CD4-positive, alpha-beta memory T cell (primary cell): ENCODE data around the gene ZNF493. TPM values are rescaled to one million over a fixed set of nuclear protein-coding genes. Genes with fewer than 3 reads are reported as not detected.

Experiments
- CTCF ChIA-PET: fragments of 350-600 bp; sonication (Branson Sonifier 250); formaldehyde crosslinking; loops from one replicate; lab custom pipeline; 2021; ENCODE audit warnings: inconsistent platforms; ENCODE audit not compliant: partially characterized antibody; lab: Charles Lee
- POLR2A ChIA-PET: fragments of 350-600 bp; sonication (Branson Sonifier 250); formaldehyde crosslinking; loops from one replicate; lab custom pipeline; 2021; ENCODE audit not compliant: partially characterized antibody; lab: Charles Lee
- DNase-seq, 5 donors: peaks; one replicate each; pipeline versions ENCODE4 v3.0.0 to v3.0.0-alpha.2; 2020 to 2022; ENCODE audit warnings: mixed read lengths in 1 of 5
- H3K27ac ChIP-seq: one replicate; pipeline ENCODE4 v1.7.0; 2013; ENCODE audit warnings: low read depth, low read length
- H3K27me3 ChIP-seq: 2 replicates; pipeline ENCODE4 v1.7.0; 2013; ENCODE audit warnings: mild to moderate bottlenecking, low read length, moderate library complexity; ENCODE audit not compliant: insufficient read depth
- H3K36me3 ChIP-seq: 2 replicates; pipeline ENCODE4 v1.7.0; 2013; ENCODE audit warnings: mild to moderate bottlenecking, low read length, moderate library complexity; ENCODE audit not compliant: insufficient read depth
- H3K4me1 ChIP-seq: 2 replicates; pipeline ENCODE4 v1.7.0; 2013; ENCODE audit warnings: mild to moderate bottlenecking, low read length, moderate library complexity; ENCODE audit not compliant: insufficient read depth
- H3K4me3 ChIP-seq, 2 donors: one replicate each; pipeline ENCODE4 v1.7.0; 2013; ENCODE audit warnings: low read length in 2 of 2, mild to moderate bottlenecking in 1 of 2
- H3K9me3 ChIP-seq, 2 donors: one replicate each; pipeline ENCODE4 v1.7.0; 2013; ENCODE audit warnings: low read length in 2 of 2, control low read depth in 1 of 2; ENCODE audit not compliant: control insufficient read depth in 1 of 2
- H3K27ac Mint-ChIP-seq, 7 donors: one replicate each; pipeline ENCODE4 v1.8.0; 2020 to 2021; ENCODE audit warnings: mixed read lengths in 7 of 7, mild to moderate bottlenecking in 6 of 7, inconsistent platforms in 3 of 7, moderate library complexity in 3 of 7
- H3K27me3 Mint-ChIP-seq, 2 donors: one replicate each; pipeline ENCODE4 v1.8.0; 2020 to 2021; ENCODE audit warnings: mixed read lengths in 2 of 2
- H3K36me3 Mint-ChIP-seq, 2 donors: one replicate each; pipeline ENCODE4 v1.8.0; 2020 to 2021; ENCODE audit warnings: mixed read lengths in 2 of 2, inconsistent platforms in 1 of 2, mild to moderate bottlenecking in 1 of 2
- H3K4me1 Mint-ChIP-seq, 4 donors: one replicate each; pipeline ENCODE4 v1.8.0; 2020 to 2021; ENCODE audit warnings: mixed read lengths in 4 of 4, mild to moderate bottlenecking in 1 of 4
- H3K4me3 Mint-ChIP-seq, 8 donors: one replicate each; pipeline ENCODE4 v1.8.0; 2020 to 2021; ENCODE audit warnings: mixed read lengths in 8 of 8, mild to moderate bottlenecking in 7 of 8, moderate library complexity in 6 of 8, inconsistent platforms in 3 of 8
- H3K9me3 Mint-ChIP-seq, 8 donors: one replicate each; pipeline ENCODE4 v1.8.0; 2020 to 2021; ENCODE audit warnings: mixed read lengths in 8 of 8, mild to moderate bottlenecking in 5 of 8, inconsistent platforms in 3 of 8, moderate library complexity in 1 of 8
- intact Hi-C: fragments of 100-400 bp; cut with micrococcal nuclease; formaldehyde crosslinking; loops from one replicate; pipeline ENCODE4 v1.15.1; 2023
- polyA plus RNA-seq, 2 donors: library from polyadenylated mRNA; unstranded; fragments of 300-500 nt; fragmentation: Illumina TruSeq; gene quantifications; one replicate each; pipeline ENCODE4 v1.2.3, GENCODE V29; 2021
- total RNA-seq, 2 experiments: library from RNA; stranded (reverse); gene quantifications; one replicate each; pipeline ENCODE4 v1.2.3, GENCODE V29; 2021

Gene ZNF493
- total RNA-seq (10 to 100 TPM; 57.4 to 61.7 TPM), polyA plus RNA-seq (10 to 100 TPM; 10.7 to 16.8 TPM)

DNA sequence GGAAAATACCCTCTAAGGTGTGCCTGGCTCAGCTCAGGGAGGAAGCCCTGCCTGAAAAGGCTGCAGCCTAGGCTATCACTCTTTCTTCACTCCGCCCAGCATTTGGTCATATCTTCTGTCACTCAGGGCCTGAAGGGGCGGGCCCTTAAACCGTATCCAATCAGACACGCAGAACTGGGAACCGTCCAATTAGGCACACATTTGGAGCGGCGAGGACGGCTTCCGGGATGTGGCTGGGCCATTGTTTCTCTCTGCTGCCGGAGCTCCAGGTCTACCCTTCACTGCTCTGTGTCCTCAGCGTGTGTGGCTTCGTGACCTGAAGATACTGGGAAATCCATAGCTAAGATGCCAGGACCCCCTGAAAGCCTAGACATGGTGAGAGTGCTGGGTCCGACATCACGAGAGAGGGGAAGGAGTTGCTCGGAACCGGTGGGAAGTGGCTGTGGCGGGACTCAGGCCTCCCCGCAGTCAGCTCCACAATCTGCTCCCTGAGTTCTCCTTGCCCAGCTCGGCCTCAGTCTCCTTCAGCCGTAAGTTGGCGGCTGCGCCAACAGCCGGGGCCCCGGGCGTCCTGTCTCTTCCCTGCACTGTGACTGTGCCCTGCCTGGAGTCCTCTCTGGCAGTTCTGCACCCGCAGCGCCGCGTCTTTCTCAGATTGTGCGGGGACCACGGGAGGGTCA lies at the start of gene ZNF493:
ZNF493 (plus strand) TSS at position 241 of the 680 bp plus-strand sequence; CDS start at position 346, 105 bp downstream.
- POLR2A ChIA-PET = interaction anchor here (0.6 to 2.7 kb wide), 23 partner anchors 17 to 1621 kb away, joined by 3 to 38 read pairs (median 3); partner anchors contain the start of genes ZNF100, ZNF429, ZNF43 and ZNF430
- H3K9me3 Mint-ChIP-seq = peaks cover 0 to 34% (median 13%) of the 10 kb centered on the region in 8 donors
- peak; percentile 92 to 95 (median 92) for DNase-seq
- Histone ChIP-seq H3K4me3 (peak within 1 kb of the TSS; percentile 10 to 76), H3K4me1 (peaks cover 19% of the 10 kb centered on the region), H3K36me3 (no peaks in the 10 kb centered on the region), H3K27ac (peak within 1 kb of the TSS; percentile 69), H3K9me3 (no peaks in the 10 kb centered on the region), H3K27me3 (no peaks in the 10 kb centered on the region)
- H3K4me1 Mint-ChIP-seq = peaks cover 18 to 44% (median 30%) of the 10 kb centered on the region in 4 donors
- peaks cover 25 to 26% of the 10 kb centered on the region in 2 donors for H3K36me3 Mint-ChIP-seq
- H3K27me3 Mint-ChIP-seq = no peaks in the 10 kb centered on the region
- intact Hi-C loops = loop anchor here (1.0 to 5.0 kb wide), 5 partner anchors 38 to 1220 kb away; partner anchors contain the start of genes ZNF429, ZNF430 and ZNF708
- H3K27ac Mint-ChIP-seq = peak within 1 kb of the TSS; percentile 82 to 96 (median 90)
- CTCF ChIA-PET = interaction anchor here (0.8 to 1.4 kb wide), 3 partner anchors 12 to 108 kb away, joined by 3 to 5 read pairs (median 4); partner anchors contain the start of gene ZNF429
- peak within 1 kb of the TSS; percentile 85 to 99 (median 97) for H3K4me3 Mint-ChIP-seq

DNA sequence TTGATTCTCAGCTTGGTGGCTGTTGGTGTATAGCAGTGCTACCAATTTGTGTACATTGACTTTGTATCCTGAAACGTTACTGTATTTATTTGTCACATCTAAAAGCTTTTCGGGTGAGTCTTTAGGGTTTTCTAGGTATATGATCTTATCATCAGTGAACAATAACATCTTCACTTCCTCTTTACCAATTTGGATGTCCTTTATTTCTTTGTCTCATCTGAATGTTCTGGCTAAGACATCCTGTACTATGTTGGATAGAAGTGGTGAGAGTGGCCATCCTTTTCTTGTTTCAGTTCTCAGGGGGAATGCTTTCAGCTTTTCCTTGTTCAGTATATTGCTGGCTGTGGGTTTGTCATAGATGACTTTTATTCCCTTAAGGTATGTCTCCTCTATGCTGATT lies 44.1 kb upstream of the ZNF493 start:
- Histone ChIP-seq H3K9me3 (no peaks in the 10 kb centered on the region), H3K36me3 (no peaks in the 10 kb centered on the region), H3K4me1 (peaks cover 5% of the 10 kb centered on the region), H3K27me3 (no peaks in the 10 kb centered on the region), H3K4me3 (no peak overlapping the region), H3K27ac (no peak overlapping the region)
- H3K4me1 Mint-ChIP-seq = peaks cover 4 to 11% (median 8%) of the 10 kb centered on the region in 4 donors
- H3K36me3 Mint-ChIP-seq = peaks cover 0 to 4% of the 10 kb centered on the region in 2 donors
- CTCF ChIA-PET = no interaction called here
- no peaks in the 10 kb centered on the region for H3K27me3 Mint-ChIP-seq
- peaks cover 3 to 23% (median 14%) of the 10 kb centered on the region in 8 donors for H3K9me3 Mint-ChIP-seq
- peak overlapping the region in 1 of 7 donors; percentile 45 for H3K27ac Mint-ChIP-seq
- no peak for DNase-seq
- intact Hi-C loops = no loop called here
- POLR2A ChIA-PET = no interaction called here
- peak overlapping the region in 1 of 8 donors; percentile 18 for H3K4me3 Mint-ChIP-seq

DNA sequence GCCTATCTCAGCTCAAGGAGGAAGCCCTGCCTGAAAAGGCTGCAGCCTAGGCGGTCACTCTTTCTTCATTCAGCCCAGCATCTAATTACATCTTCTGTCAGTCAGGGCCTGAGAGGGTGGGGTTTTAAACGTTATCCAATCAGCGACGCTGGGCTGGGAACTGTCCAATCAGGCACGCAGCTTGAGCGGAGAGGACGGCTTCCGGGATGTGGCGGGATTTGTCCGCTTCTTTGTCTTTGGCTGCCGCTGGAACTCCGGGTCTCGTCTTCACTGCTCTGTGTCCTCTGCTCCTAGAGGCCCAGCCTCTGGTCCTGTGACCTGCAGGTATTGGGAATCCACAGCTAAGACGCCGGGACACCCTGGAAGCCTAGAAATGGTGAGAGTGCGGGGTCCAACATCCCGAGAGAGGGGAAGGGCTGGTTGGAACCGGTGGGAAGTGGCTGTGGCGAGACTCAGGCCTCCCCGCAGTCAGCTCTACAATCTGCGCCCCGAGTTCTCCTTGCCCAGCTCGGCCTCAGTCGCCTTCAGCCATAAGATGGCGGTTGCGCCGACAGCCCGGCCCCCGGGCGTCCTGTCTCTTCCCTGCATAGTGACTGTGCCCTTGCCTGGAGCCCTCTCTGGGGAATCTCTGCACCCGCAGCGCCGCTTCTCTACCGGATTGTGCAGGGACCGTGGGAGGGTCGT lies 38.0 kb upstream of the ZNF493 start, which contains the start of gene ZNF738:
ZNF738 (plus strand) TSS at position 233 of the 684 bp plus-strand sequence; CDS start at position 374, 141 bp downstream.
- Histone ChIP-seq H3K36me3 (peaks cover 8% of the 10 kb centered on the region), H3K27me3 (no peaks in the 10 kb centered on the region), H3K9me3 (no peaks in the 10 kb centered on the region), H3K27ac (peak within 1 kb of the TSS; percentile 68), H3K4me3 (peak within 1 kb of the TSS; percentile 67 to 86), H3K4me1 (peaks cover 8% of the 10 kb centered on the region)
- DNase-seq = peak; percentile 80 to 87 (median 82)
- H3K36me3 Mint-ChIP-seq = peaks cover 11 to 21% of the 10 kb centered on the region in 2 donors
- ChIA-PET CTCF (interaction anchor here (2.2 kb wide), 1 partner anchor 30 kb away, joined by 4 read pairs; the partner anchor contains the start of gene ZNF708), POLR2A (interaction anchor here (0.8 to 3.3 kb wide), 5 partner anchors 28 to 794 kb away, joined by 3 to 44 read pairs (median 7); partner anchors contain the start of genes ZNF429, ZNF493, ZNF708 and ZNF737)
- H3K9me3 Mint-ChIP-seq = peaks cover 0 to 3% (median 0%) of the 10 kb centered on the region in 8 donors
- no peaks in the 10 kb centered on the region for H3K27me3 Mint-ChIP-seq
- H3K4me1 Mint-ChIP-seq = peaks cover 4 to 14% (median 11%) of the 10 kb centered on the region in 4 donors
- peak within 1 kb of the TSS; percentile 90 to 98 (median 96) for H3K27ac Mint-ChIP-seq
- intact Hi-C loops = loop anchor here (1.0 kb wide), 2 partner anchors 30 to 38 kb away; partner anchors contain the start of genes ZNF493 and ZNF708
- H3K4me3 Mint-ChIP-seq = peak within 1 kb of the TSS; percentile 98 to 100 (median 99)

DNA sequence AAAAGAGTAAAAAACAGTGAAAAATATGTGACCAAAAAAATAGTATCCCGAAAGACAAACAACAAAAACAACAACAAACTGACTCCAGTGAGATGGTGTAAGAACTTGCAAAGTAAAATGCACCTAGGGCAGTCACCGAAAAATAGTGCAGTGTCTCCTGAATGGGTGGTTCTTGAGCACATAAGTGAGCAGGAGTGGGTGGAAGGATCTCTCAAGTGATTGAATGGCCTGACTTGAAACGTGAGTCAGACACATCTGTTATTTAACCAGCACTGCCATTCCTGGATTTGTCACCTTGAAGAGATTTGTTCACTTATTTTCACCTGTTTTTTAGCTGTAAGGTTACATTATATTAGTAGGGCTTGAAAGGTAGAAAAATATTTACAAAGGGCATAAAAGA lies 34.6 kb upstream of the ZNF493 start:
- Mint-ChIP-seq H3K27me3 (no peaks in the 10 kb centered on the region), H3K36me3 (peaks cover 35 to 48% of the 10 kb centered on the region in 2 donors), H3K27ac (peak overlapping the region in 1 of 7 donors; percentile 37), H3K4me3 (no peak overlapping the region), H3K9me3 (peaks cover 0 to 11% (median 3%) of the 10 kb centered on the region in 8 donors), H3K4me1 (peaks cover 4 to 14% (median 13%) of the 10 kb centered on the region in 4 donors)
- ChIA-PET CTCF (no interaction called here), POLR2A (interaction anchor here (1.1 kb wide), 1 partner anchor 35 kb away, joined by 3 read pairs; the partner anchor contains the start of gene ZNF493)
- Histone ChIP-seq H3K36me3 (peaks cover 8% of the 10 kb centered on the region), H3K4me3 (no peak overlapping the region), H3K27ac (no peak overlapping the region), H3K9me3 (no peaks in the 10 kb centered on the region), H3K4me1 (peaks cover 8% of the 10 kb centered on the region), H3K27me3 (no peaks in the 10 kb centered on the region)
- DNase-seq = no peak
- intact Hi-C loops = no loop called here

DNA sequence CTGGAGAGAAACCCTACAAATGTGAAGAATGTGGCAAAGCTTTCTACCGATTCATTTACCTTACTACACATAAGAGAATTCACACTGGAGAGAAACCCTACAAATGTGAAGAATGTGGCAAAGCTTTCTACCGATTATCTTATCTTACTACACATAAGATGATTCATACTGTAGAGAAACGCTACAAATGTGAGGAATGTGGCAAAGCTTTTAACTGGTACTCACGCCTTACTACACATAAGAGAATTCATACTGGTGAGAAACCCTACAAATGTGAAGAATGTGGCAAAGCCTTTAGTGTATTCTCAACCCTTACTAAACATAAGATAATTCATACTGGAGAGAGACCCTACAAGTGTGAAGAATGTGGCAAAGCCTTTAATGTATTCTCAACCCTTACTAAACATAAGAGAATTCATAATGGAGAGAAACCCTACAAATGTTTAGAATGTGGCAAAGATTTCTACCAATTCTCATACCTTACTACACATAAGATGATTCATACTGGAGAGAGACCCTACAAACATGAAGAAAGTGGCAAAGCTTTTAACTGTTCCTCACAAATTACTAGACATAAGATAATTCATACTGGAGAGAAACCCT lies 12.9 kb upstream of the ZNF493 start:
- Histone ChIP-seq H3K4me1 (no peaks in the 10 kb centered on the region), H3K4me3 (peak overlapping the region in 1 of 2 donors; percentile 0), H3K27me3 (no peaks in the 10 kb centered on the region), H3K27ac (no peak overlapping the region), H3K9me3 (peaks cover 4 to 39% of the 10 kb centered on the region in 2 donors), H3K36me3 (peaks cover 4% of the 10 kb centered on the region)
- no peak for DNase-seq
- H3K9me3 Mint-ChIP-seq = peaks cover 2 to 93% (median 79%) of the 10 kb centered on the region in 8 donors
- CTCF ChIA-PET = no interaction called here
- POLR2A ChIA-PET = no interaction called here
- H3K27me3 Mint-ChIP-seq = no peaks in the 10 kb centered on the region
- H3K27ac Mint-ChIP-seq = no peak overlapping the region
- peaks cover 52 to 59% of the 10 kb centered on the region in 2 donors for H3K36me3 Mint-ChIP-seq
- intact Hi-C loops = no loop called here
- H3K4me1 Mint-ChIP-seq = no peaks in the 10 kb centered on the region
- H3K4me3 Mint-ChIP-seq = no peak overlapping the region

DNA sequence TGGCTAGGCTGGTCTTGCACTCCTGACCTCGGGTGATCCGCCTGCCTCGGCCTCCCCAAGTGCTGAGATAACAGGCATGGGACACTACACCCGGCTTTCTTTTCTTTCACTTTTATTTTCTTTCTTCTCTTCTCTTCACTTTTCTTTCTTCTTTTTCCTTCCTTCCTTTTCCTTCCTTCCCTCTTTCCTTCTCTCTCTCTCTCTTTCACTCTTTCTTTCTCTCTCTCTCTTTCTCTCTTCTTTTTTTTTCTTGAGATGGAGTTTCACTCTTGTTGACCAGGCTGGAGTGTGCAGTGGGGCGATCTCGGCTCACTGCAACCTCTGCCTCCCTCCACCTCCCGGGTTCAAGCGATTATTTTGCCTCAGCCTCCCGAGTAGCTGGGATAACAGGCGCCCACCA lies 812 bp upstream of the ZNF493 start:
- Histone ChIP-seq H3K36me3 (no peaks in the 10 kb centered on the region), H3K27me3 (no peaks in the 10 kb centered on the region), H3K9me3 (no peaks in the 10 kb centered on the region), H3K27ac (no peak overlapping the region), H3K4me3 (no peak overlapping the region), H3K4me1 (peaks cover 19% of the 10 kb centered on the region)
- H3K9me3 Mint-ChIP-seq = peaks cover 0 to 39% (median 21%) of the 10 kb centered on the region in 8 donors
- H3K27me3 Mint-ChIP-seq = no peaks in the 10 kb centered on the region
- peak overlapping the region in 2 of 8 donors; percentile 15 to 61 for H3K4me3 Mint-ChIP-seq
- peak overlapping the region in 1 of 7 donors; percentile 39 for H3K27ac Mint-ChIP-seq
- H3K36me3 Mint-ChIP-seq = peaks cover 22 to 23% of the 10 kb centered on the region in 2 donors
- ChIA-PET POLR2A (interaction anchor here (0.7 to 2.7 kb wide), 11 partner anchors 22 to 831 kb away, joined by 3 to 38 read pairs (median 5); partner anchors contain the start of genes ZNF429, ZNF430, ZNF431 and ZNF708), CTCF (interaction anchor here (1.4 kb wide), 1 partner anchor 109 kb away, joined by 5 read pairs; the partner anchor contains the start of gene ZNF429)
- no peak for DNase-seq
- intact Hi-C loops = loop anchor here (2.0 to 5.0 kb wide), 2 partner anchors 375 to 1219 kb away; partner anchors contain the start of gene ZNF430
- peaks cover 17 to 41% (median 29%) of the 10 kb centered on the region in 4 donors for H3K4me1 Mint-ChIP-seq
